SU-DHL-6 (cell line): ENCODE data around the gene SLC35B2.

Source experiments
- H2AFZ ChIP-seq: fragments of 200-600 bp; sonication (generic); 2 replicates; pipeline ENCODE4 v1.6.1; 2014; ENCODE audit warnings: low read depth, mild to moderate bottlenecking, moderate library complexity, mixed read lengths, antibody characterized with exemption, low read length; ENCODE audit not compliant: severe bottlenecking
- H3F3A ChIP-seq: fragments of 200-600 bp; shearing (Covaris generic); 2 replicates; pipeline ENCODE4 v1.6.0; 2016; ENCODE audit warnings: antibody characterized with exemption, mild to moderate bottlenecking; ENCODE audit not compliant: insufficient read depth
- H3K27ac ChIP-seq: fragments of 200-600 bp; sonication (generic); 2 replicates; pipeline ENCODE4 v1.5.1; 2016; ENCODE audit warnings: low read depth, mild to moderate bottlenecking, low read length, moderate library complexity, mixed read lengths
- H3K27me3 ChIP-seq: fragments of 200-600 bp; sonication (generic), shearing (Covaris generic); 2 replicates; pipeline ENCODE4 v1.6.0; 2014; ENCODE audit warnings: mild to moderate bottlenecking, low read length
- H3K36me3 ChIP-seq: fragments of 200-600 bp; sonication (generic); 2 replicates; pipeline ENCODE4 v1.6.1; 2014; ENCODE audit warnings: mild to moderate bottlenecking, low read length, mixed read lengths
- H3K4me2 ChIP-seq: fragments of 300-600, 200-600 bp; shearing (Covaris generic), sonication (generic); 2 replicates; pipeline ENCODE4 v1.6.0; 2014; ENCODE audit warnings: low read length, low read depth, mild to moderate bottlenecking; ENCODE audit not compliant: poor library complexity, severe bottlenecking
- H3K4me3 ChIP-seq: fragments of 200-600 bp; sonication (generic); 2 replicates; pipeline ENCODE4 v1.5.1; 2014; ENCODE audit warnings: antibody characterized with exemption, low read length, mild to moderate bottlenecking, mixed read lengths; ENCODE audit not compliant: insufficient read depth, poor library complexity, severe bottlenecking
- H3K79me2 ChIP-seq: fragments of 200-600 bp; sonication (generic); 2 replicates; pipeline ENCODE4 v1.6.1; 2014; ENCODE audit warnings: mild to moderate bottlenecking, low read length, moderate library complexity; ENCODE audit not compliant: insufficient read depth
- H3K9ac ChIP-seq: fragments of 200-600 bp; sonication (generic); 2 replicates; pipeline ENCODE4 v1.7.0; 2014; ENCODE audit warnings: mild to moderate bottlenecking, low read length
- H3K9me2 ChIP-seq: fragments of 200-600 bp; sonication (generic); replicated peaks from 2 replicates; pipeline ENCODE4 v1.6.1; 2014; ENCODE audit warnings: low read length; ENCODE audit not compliant: insufficient read depth
- H3K9me3 ChIP-seq: fragments of 200-600 bp; sonication (generic); 2 replicates; pipeline ENCODE4 v1.6.1; 2014; ENCODE audit warnings: low read length, mixed read lengths; ENCODE audit not compliant: insufficient read depth
- H4K20me1 ChIP-seq: fragments of 200-600 bp; sonication (generic); 2 replicates; pipeline ENCODE4 v1.6.1; 2014; ENCODE audit warnings: low read depth, mild to moderate bottlenecking, antibody characterized with exemption, low read length, moderate library complexity, mixed read lengths
- CTCF ChIP-seq: fragments of 200-600 bp; sonication (generic); IDR thresholded peaks from one replicate; pipeline ENCODE4 v1.5.1; 2017; ENCODE audit warnings: antibody characterized with exemption, mild to moderate bottlenecking, low read length, moderate library complexity; ENCODE audit not compliant: insufficient read depth, poor library complexity, severe bottlenecking
- EZH2phosphoT487 ChIP-seq: fragments of 200-600 bp; sonication (generic), shearing (Covaris generic); conservative IDR thresholded peaks from 2 replicates; pipeline ENCODE4 v1.6.1; 2018; ENCODE audit warnings: mild to moderate bottlenecking, antibody characterized with exemption, low read length, moderate library complexity, mixed read lengths

SLC35B2 gene

GRCh38 chr6:44246663-44247337, 10.5 kb downstream of the SLC35B2 start, which contains the start of gene HSP90AB1:
Gene HSP90AB1 (plus strand): TSS chr6:44247101. CDS start chr6:44248630, 1,529 bp downstream.
- Histone ChIP-seq H4K20me1 (peaks cover 44% of the 10 kb centered on the region), H2AFZ (peak within 1 kb of the TSS; percentile 80), H3K4me2 (peak within 1 kb of the TSS; percentile 74), H3F3A (peaks cover 51% of the 10 kb centered on the region), H3K9me3 (no peaks in the 10 kb centered on the region), H3K4me3 (peak within 1 kb of the TSS; percentile 96), H3K27ac (peak within 1 kb of the TSS; percentile 85), H3K9ac (peak within 1 kb of the TSS; percentile 90), H3K36me3 (peaks cover 44% of the 10 kb centered on the region), H3K27me3 (no peaks in the 10 kb centered on the region), H3K79me2 (peaks cover 39% of the 10 kb centered on the region), H3K9me2 (no peaks in the 10 kb centered on the region)
- TF ChIP-seq CTCF, result no peak
- TF ChIP-seq EZH2phosphoT487, result no peak

DNA sequence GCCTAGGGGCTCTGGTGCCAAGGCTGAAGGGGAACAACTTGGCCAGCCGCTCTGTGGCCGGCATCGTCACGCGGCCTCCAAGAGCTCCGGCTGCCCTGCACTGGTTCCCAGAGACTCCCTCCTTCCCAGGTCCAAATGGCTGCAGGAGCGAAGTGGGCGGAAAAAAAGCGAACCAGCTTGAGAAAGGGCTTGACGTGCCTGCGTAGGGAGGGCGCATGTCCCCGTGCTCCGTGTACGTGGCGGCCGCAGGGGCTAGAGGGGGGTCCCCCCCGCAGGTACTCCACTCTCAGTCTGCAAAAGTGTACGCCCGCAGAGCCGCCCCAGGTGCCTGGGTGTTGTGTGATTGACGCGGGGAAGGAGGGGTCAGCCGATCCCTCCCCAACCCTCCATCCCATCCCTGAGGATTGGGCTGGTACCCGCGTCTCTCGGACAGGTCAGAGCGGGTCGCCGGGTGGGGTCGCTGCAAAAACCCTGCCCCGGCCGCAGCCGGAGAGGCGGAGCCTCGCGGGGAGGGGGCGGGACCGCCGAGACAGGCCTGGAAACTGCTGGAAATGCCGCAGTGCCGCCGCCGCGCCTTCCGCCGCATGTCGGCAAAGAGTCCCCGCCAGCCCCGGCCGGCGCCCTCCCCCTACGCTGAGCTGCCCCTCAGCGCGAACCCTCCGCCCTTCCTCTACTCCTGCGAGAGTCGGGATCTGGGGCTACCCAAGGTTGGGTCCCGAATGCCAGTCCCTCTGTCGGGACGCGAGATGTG, 11.2 kb downstream of the SLC35B2 start:
- Histone ChIP-seq H3K27me3 (no peaks in the 10 kb centered on the region), H3K79me2 (peaks cover 39% of the 10 kb centered on the region), H2AFZ (peak overlapping the region; percentile 80), H4K20me1 (peaks cover 37% of the 10 kb centered on the region), H3K9ac (peak overlapping the region; percentile 90), H3K9me2 (no peaks in the 10 kb centered on the region), H3K9me3 (no peaks in the 10 kb centered on the region), H3F3A (peaks cover 44% of the 10 kb centered on the region), H3K4me3 (peak overlapping the region; percentile 96), H3K36me3 (peaks cover 37% of the 10 kb centered on the region), H3K27ac (peak overlapping the region; percentile 85), H3K4me2 (peak overlapping the region; percentile 56)
- peak; percentile 85 for TF ChIP-seq CTCF
- TF ChIP-seq EZH2phosphoT487, result no peak

DNA sequence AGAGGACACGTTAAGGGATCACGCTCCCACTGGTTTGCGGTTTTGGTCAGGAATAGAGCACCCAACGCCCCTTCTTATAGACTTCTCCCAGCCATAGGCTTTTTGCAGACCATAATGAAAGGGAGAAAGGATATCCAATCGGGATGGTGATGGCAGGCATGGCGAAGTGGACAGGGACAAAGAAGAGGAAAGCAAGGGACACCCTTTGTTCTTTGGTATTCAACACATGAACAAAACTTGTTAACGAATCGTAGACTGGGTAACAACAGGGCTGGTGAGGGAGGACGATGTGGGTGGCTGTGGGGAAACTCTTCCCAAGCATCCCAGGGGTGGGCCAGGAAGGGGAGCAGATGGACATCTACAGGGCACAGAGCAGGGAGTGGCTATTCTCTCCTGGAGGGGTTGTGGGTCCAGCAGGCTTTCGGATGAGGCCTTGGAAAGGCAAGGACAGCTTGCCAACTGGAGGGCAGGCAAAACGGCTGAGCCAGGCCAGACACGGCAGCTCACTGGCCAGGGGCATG, 11.9 kb downstream of the SLC35B2 start:
- Histone ChIP-seq H3K27ac (no peak overlapping the region), H3K36me3 (peaks cover 30% of the 10 kb centered on the region), H2AFZ (peak overlapping the region; percentile 80), H3K27me3 (no peaks in the 10 kb centered on the region), H3F3A (peaks cover 37% of the 10 kb centered on the region), H4K20me1 (peaks cover 30% of the 10 kb centered on the region), H3K9ac (peak overlapping the region; percentile 90), H3K4me3 (peak overlapping the region; percentile 96), H3K9me2 (no peaks in the 10 kb centered on the region), H3K79me2 (peaks cover 36% of the 10 kb centered on the region), H3K9me3 (no peaks in the 10 kb centered on the region), H3K4me2 (peak overlapping the region; percentile 56)
- TF ChIP-seq EZH2phosphoT487, result no peak
- TF ChIP-seq CTCF, result no peak
